Progenitor cell of endocrine pancreas (in vitro differentiated cells): ENCODE measurements around the gene APOBEC3F. TPM values are rescaled to one million over a fixed set of nuclear protein-coding genes. Genes with fewer than 3 reads are reported as not detected.

Source experiments
- DNase-seq: peaks from one replicate; pipeline ENCODE4 v3.0.0; 2021; ENCODE audit warnings: low spot score; ENCODE audit not compliant: unreplicated experiment
- H3K27ac Mint-ChIP-seq: 2 replicates; pipeline ENCODE4 v1.8.0; 2021; ENCODE audit warnings: mild to moderate bottlenecking, moderate library complexity, mixed read lengths
- H3K27me3 Mint-ChIP-seq: 2 replicates; pipeline ENCODE4 v1.8.0; 2021; ENCODE audit warnings: mixed read lengths
- H3K36me3 Mint-ChIP-seq: 2 replicates; pipeline ENCODE4 v1.8.0; 2022; ENCODE audit warnings: mixed read lengths; ENCODE audit not compliant: insufficient read depth
- H3K4me1 Mint-ChIP-seq: 2 replicates; pipeline ENCODE4 v1.8.0; 2021; ENCODE audit warnings: low read depth, mixed read lengths
- H3K4me3 Mint-ChIP-seq: 2 replicates; pipeline ENCODE4 v1.8.0; 2021; ENCODE audit warnings: low read depth, mild to moderate bottlenecking, moderate library complexity, mixed read lengths
- H3K9me3 Mint-ChIP-seq: 2 replicates; pipeline ENCODE4 v1.8.0; 2021; ENCODE audit warnings: low read depth, mixed read lengths
- CTCF ChIP-seq: fragments of 200-600 bp; sonication (generic); IDR thresholded peaks from one replicate; pipeline ENCODE4 v1.5.0; 2021; ENCODE audit warnings: antibody characterized with exemption, mild to moderate bottlenecking; ENCODE audit not compliant: unreplicated experiment
- total RNA-seq: library from RNA; stranded (reverse); gene quantifications from 2 replicates; pipeline ENCODE4 v1.2.1, GENCODE V29; 2021

APOBEC3F gene
- total RNA-seq, 1 donor from 2014 or later, result 23.6 TPM

- peaks cover 7% of the 10 kb centered on the region for H3K27me3 Mint-ChIP-seq
- H3K4me3 Mint-ChIP-seq, result no peak overlapping the region
- H3K27ac Mint-ChIP-seq, result no peak overlapping the region
- H3K9me3 Mint-ChIP-seq, result no peaks in the 10 kb centered on the region
- DNase-seq, result no peak
- peaks cover 2% of the 10 kb centered on the region for H3K4me1 Mint-ChIP-seq
- H3K36me3 Mint-ChIP-seq, result no peaks in the 10 kb centered on the region
- TF ChIP-seq CTCF, result no peak
Observed at GRCh38 chr22:39094717-39095389, 54.2 kb downstream of the APOBEC3F start.

GRCh38 chr22:39095971-39096370 lies 55.3 kb downstream of the APOBEC3F start:
- Mint-ChIP-seq H3K27ac (no peak overlapping the region), H3K4me1 (peaks cover 2% of the 10 kb centered on the region), H3K36me3 (no peaks in the 10 kb centered on the region), H3K9me3 (no peaks in the 10 kb centered on the region), H3K4me3 (no peak overlapping the region), H3K27me3 (peaks cover 10% of the 10 kb centered on the region)
- TF ChIP-seq CTCF, result no peak
- no peak for DNase-seq

- TF ChIP-seq CTCF, result no peak
- no peaks in the 10 kb centered on the region for H3K9me3 Mint-ChIP-seq
- no peaks in the 10 kb centered on the region for H3K36me3 Mint-ChIP-seq
- peaks cover 6% of the 10 kb centered on the region for H3K27me3 Mint-ChIP-seq
- no peak for DNase-seq
- H3K4me1 Mint-ChIP-seq, result peaks cover 2% of the 10 kb centered on the region
- no peak within 1 kb of the TSS for H3K4me3 Mint-ChIP-seq
- peak within 1 kb of the TSS; percentile 71 for H3K27ac Mint-ChIP-seq
Observed at GRCh38 chr22:39097098-39098020, 56.7 kb downstream of the APOBEC3F start, which contains the start of gene APOBEC3H. TSS of gene APOBEC3H (plus strand) at chr22:39097244. CDS start at chr22:39100279, 3,035 bp downstream.

GRCh38 chr22:39098026-39098425 lies 57.4 kb downstream of the APOBEC3F start:
- Mint-ChIP-seq H3K36me3 (no peaks in the 10 kb centered on the region), H3K9me3 (no peaks in the 10 kb centered on the region), H3K4me3 (no peak overlapping the region), H3K27me3 (peaks cover 3% of the 10 kb centered on the region), H3K4me1 (peaks cover 2% of the 10 kb centered on the region), H3K27ac (no peak overlapping the region)
- DNase-seq, result no peak
- no peak for TF ChIP-seq CTCF

- H3K9me3 Mint-ChIP-seq, result no peaks in the 10 kb centered on the region
- DNase-seq, result no peak
- no peak overlapping the region for H3K4me3 Mint-ChIP-seq
- no peak for TF ChIP-seq CTCF
- H3K36me3 Mint-ChIP-seq, result no peaks in the 10 kb centered on the region
- no peak overlapping the region for H3K27ac Mint-ChIP-seq
- H3K27me3 Mint-ChIP-seq, result peaks cover 3% of the 10 kb centered on the region
- peaks cover 2% of the 10 kb centered on the region for H3K4me1 Mint-ChIP-seq
Observed at GRCh38 chr22:39098576-39098975, 57.9 kb downstream of the APOBEC3F start.
